Ishikawa (cell line): ENCODE results near the gene MIF4GD.

Experiments
- CEBPB ChIP-seq: IDR thresholded peaks from 2 replicates; pipeline ENCODE4 v1.6.1; 2012
- CREB1 ChIP-seq: IDR thresholded peaks from 2 replicates; pipeline ENCODE4 v1.6.1; 2012; ENCODE audit warnings: low read depth
- EGR1 ChIP-seq: IDR thresholded peaks from 2 replicates; pipeline ENCODE4 v1.6.1; 2012
- EP300 ChIP-seq: IDR thresholded peaks from 2 replicates; pipeline ENCODE4 v1.6.1; 2012; ENCODE audit warnings: borderline replicate concordance
- NFIC ChIP-seq: IDR thresholded peaks from 2 replicates; pipeline ENCODE4 v1.6.1; 2012
- RAD21 ChIP-seq: IDR thresholded peaks from 2 replicates; pipeline ENCODE4 v1.6.1; 2012; ENCODE audit warnings: low read depth
- TAF1 ChIP-seq: IDR thresholded peaks from 2 replicates; pipeline ENCODE4 v1.6.1; 2012; ENCODE audit warnings: low read depth, mild to moderate bottlenecking
- TCF12 ChIP-seq: IDR thresholded peaks from 2 replicates; pipeline ENCODE4 v1.6.1; 2012; ENCODE audit warnings: low read depth
- TEAD4 ChIP-seq: IDR thresholded peaks from 2 replicates; pipeline ENCODE4 v1.6.1; 2012
- YY1 ChIP-seq: IDR thresholded peaks from 2 replicates; pipeline ENCODE4 v1.6.1; 2012; ENCODE audit warnings: low read depth
- ZBTB7A ChIP-seq: IDR thresholded peaks from 2 replicates; pipeline ENCODE4 v1.6.1; 2012; ENCODE audit warnings: low read depth
- TF ChIP-seq, protein P1 (sequence below): IDR thresholded peaks from 2 replicates; pipeline ENCODE4 v1.6.1; 2012
- TF ChIP-seq, protein P2 (sequence below): IDR thresholded peaks from 2 replicates; pipeline ENCODE4 v1.6.1; 2012; ENCODE audit warnings: low read depth, mild to moderate bottlenecking
- TF ChIP-seq, protein P3 (sequence below): IDR thresholded peaks from 2 replicates; pipeline ENCODE4 v1.6.1; 2012

DNA sequence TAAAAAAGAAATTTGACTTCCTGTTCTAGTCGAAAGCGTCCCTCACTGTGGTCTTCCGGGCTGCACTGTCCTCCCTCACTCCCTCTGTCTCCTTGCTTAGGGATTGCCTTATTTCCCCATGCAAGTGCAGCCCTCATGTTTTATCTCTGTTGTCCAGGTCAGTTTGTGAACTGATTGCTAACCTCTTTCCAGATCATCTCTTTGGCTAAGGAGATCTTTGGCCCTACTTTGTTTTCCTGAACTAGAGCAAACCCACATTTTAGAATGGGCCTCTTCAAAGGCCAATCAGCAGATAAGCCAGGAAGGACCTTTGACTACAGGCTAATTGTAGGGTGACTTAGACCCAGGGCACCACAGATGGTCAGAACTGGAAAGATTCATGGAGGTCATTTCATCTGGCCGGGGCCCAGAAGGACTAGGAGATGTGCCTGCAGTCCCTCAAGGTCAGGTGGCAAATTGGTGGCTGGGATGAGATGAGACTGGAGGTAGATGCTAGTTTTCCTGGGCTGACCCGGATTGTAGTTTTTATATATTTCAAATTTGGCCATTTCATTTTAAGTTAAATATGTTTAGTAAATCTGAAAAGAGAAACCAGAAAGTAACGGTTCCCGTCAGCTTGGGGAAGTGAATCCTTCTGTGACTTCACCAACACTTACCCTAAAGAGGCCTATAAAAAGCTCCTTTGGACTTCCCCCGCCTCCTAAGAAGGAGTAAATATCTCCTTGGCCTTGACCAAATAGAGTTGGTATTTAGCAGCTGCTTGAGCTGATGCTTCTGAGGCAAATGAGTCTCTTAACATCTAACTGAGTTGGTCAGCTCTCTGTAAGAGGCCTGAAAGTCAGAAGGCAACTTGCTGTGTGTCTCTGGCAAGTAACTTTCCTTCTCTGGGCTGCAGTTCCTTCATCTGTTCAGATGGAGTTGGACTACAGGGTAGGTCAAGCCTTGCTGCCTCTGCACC is 24.4 kb upstream of the MIF4GD start:
- no peak for TF ChIP-seq EP300
- TF ChIP-seq, protein P1, sequence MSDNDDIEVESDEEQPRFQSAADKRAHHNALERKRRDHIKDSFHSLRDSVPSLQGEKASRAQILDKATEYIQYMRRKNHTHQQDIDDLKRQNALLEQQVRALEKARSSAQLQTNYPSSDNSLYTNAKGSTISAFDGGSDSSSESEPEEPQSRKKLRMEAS, result no peak
- TF ChIP-seq ZBTB7A, result no peak
- no peak for TF ChIP-seq YY1
- TF ChIP-seq RAD21, result no peak
- TF ChIP-seq, protein P2, sequence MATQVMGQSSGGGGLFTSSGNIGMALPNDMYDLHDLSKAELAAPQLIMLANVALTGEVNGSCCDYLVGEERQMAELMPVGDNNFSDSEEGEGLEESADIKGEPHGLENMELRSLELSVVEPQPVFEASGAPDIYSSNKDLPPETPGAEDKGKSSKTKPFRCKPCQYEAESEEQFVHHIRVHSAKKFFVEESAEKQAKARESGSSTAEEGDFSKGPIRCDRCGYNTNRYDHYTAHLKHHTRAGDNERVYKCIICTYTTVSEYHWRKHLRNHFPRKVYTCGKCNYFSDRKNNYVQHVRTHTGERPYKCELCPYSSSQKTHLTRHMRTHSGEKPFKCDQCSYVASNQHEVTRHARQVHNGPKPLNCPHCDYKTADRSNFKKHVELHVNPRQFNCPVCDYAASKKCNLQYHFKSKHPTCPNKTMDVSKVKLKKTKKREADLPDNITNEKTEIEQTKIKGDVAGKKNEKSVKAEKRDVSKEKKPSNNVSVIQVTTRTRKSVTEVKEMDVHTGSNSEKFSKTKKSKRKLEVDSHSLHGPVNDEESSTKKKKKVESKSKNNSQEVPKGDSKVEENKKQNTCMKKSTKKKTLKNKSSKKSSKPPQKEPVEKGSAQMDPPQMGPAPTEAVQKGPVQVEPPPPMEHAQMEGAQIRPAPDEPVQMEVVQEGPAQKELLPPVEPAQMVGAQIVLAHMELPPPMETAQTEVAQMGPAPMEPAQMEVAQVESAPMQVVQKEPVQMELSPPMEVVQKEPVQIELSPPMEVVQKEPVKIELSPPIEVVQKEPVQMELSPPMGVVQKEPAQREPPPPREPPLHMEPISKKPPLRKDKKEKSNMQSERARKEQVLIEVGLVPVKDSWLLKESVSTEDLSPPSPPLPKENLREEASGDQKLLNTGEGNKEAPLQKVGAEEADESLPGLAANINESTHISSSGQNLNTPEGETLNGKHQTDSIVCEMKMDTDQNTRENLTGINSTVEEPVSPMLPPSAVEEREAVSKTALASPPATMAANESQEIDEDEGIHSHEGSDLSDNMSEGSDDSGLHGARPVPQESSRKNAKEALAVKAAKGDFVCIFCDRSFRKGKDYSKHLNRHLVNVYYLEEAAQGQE, result no peak
- no peak for TF ChIP-seq CREB1
- no peak for TF ChIP-seq CEBPB
- TF ChIP-seq TCF12, result no peak
- no peak for TF ChIP-seq TEAD4
- no peak for TF ChIP-seq EGR1
- TF ChIP-seq, protein P3, sequence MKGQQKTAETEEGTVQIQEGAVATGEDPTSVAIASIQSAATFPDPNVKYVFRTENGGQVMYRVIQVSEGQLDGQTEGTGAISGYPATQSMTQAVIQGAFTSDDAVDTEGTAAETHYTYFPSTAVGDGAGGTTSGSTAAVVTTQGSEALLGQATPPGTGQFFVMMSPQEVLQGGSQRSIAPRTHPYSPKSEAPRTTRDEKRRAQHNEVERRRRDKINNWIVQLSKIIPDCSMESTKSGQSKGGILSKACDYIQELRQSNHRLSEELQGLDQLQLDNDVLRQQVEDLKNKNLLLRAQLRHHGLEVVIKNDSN, result no peak
- TF ChIP-seq TAF1, result no peak
- no peak for TF ChIP-seq NFIC
